Heart right ventricle (tissue), 16 donors: ENCODE data around the gene ARMC8. TPM values are rescaled to one million over a fixed set of nuclear protein-coding genes. Genes with fewer than 3 reads are reported as not detected.

ENCODE experiments used
- ATAC-seq, 8 donors: fragments of 200-7000 bp; cut with Tn5 transposase; one replicate each; pipeline ENCODE4 v1.9.1; 2020; ENCODE audit warnings: mild to moderate bottlenecking in 8 of 8, moderate library complexity in 8 of 8, moderate number of reproducible peaks in 1 of 8
- DNase-seq, 2 donors: peaks; one replicate each; pipeline ENCODE4 v3.0.0-alpha.2; 2020
- H3K27ac ChIP-seq, 10 donors: fragments of 200-600 bp; sonication (generic) in 2 of 10; one replicate each; pipeline versions ENCODE4 v1.5.0 to v1.8.0; 2020 to 2022; ENCODE audit warnings: mild to moderate bottlenecking in 3 of 10
- H3K27me3 ChIP-seq, 7 donors: fragments of 200-600 bp; one replicate each; pipeline ENCODE4 v1.8.0; 2021 to 2022; ENCODE audit warnings: mild to moderate bottlenecking in 2 of 7
- H3K36me3 ChIP-seq, 9 donors: fragments of 200-600 bp; sonication (generic) in 1 of 9; one replicate each; pipeline versions ENCODE4 v1.5.0 to v1.8.0; 2020 to 2022; ENCODE audit warnings: mild to moderate bottlenecking in 2 of 9
- H3K4me1 ChIP-seq, 9 donors: fragments of 200-600 bp; sonication (generic) in 1 of 9; one replicate each; pipeline versions ENCODE4 v1.5.0 to v1.8.0; 2020 to 2022; ENCODE audit warnings: mild to moderate bottlenecking in 4 of 9
- H3K4me3 ChIP-seq, 10 donors: fragments of 200-600 bp; sonication (generic) in 2 of 10; one replicate each; pipeline versions ENCODE4 v1.5.0 to v1.8.0; 2020 to 2022; ENCODE audit warnings: mild to moderate bottlenecking in 7 of 10, moderate library complexity in 2 of 10
- H3K9me3 ChIP-seq, 11 donors: fragments of 200-600 bp in 10 of 11; sonication (generic) in 2 of 11; one replicate each; pipeline versions ENCODE4 v1.5.0 to v1.8.0; 2013 to 2022; ENCODE audit warnings: mild to moderate bottlenecking in 2 of 11, control low read depth in 1 of 11, moderate library complexity in 1 of 11
- CTCF ChIP-seq, 9 donors: fragments of 200-600 bp; sonication (generic) in 2 of 9; IDR thresholded peaks; one replicate each; pipeline versions ENCODE4 v1.5.0 to v1.8.0; 2021 to 2022; ENCODE audit warnings: antibody characterized with exemption in 9 of 9, mild to moderate bottlenecking in 5 of 9, moderate library complexity in 1 of 9
- WGBS, 2 donors: extraction: QIAGEN DNeasy Blood & Tissue Kit; methylation state at CpG; one replicate each; pipeline ENCODE4 v1.1.7; 2013; ENCODE audit warnings: inconsistent platforms in 1 of 2; 5-methylcytosine and 5-hydroxymethylcytosine counted together
- intact Hi-C, 10 donors: fragments of 100-400 bp; cut with DNase I; formaldehyde crosslinking; loops; one replicate each; pipeline versions ENCODE4 v1.11.1 to v1.14.2; 2022
- polyA plus RNA-seq, 2 donors: library from polyadenylated mRNA; stranded (reverse); fragments of 200-250 nt; gene quantifications; one replicate each; pipeline ENCODE4 v1.2.3, GENCODE V29; 2013
- total RNA-seq, 10 donors: library from RNA; stranded (reverse); fragmentation: NEBNext Ultra II Directional in 3 of 10; extraction: Animal tissue kit (Norgen Biotek cat#: 25700) in 3 of 10; gene quantifications; one replicate each; pipeline versions ENCODE4 v1.2.1 to v1.2.4, GENCODE V29; 2021 to 2023
- donor health status: Arrhythmogenic right ventricular cardiomyopathy.
- donor health status: ischemic (EF 13 %, LVEDD 7.1; RV severe dilation, severe dysfunction).
- donor health status: healthy with polysubstance abuse.
- donor health status: DM: no; HTN: yes; CAD: no.
- donor health status: DM: no; HTN: no; CAD: no.
- donor health status: ischemic (EF 25% LVEDD 6.9; RV normal size, moderate dysfunction).
- donor health status: ischemic (EF 25% LVEDD 5.7; RV mildly dilated, moderate dysfunction).
- donor health status: healthy.
- donor health status: DM: yes; HTN: yes; CAD: no.
- donor health status: Ischemic cardiomyopathy.
- donor health status: ischemic (EF 35%, LVEDD 5.7; RV mildly dilated, moderate dysfunction).
- donor health status: nonischemic (EF 11% LVEDD 7.7; RV severe dilation, severe dysfunction).
- donor health status: DM: yes; HTN: yes; CAD: no.
- donor health status: PGD.
- donor health status: ischemic (EF 29% LVEDD 5.4; RV normal size, mild dysfunction).
- donor health status: nonischemic (EF 23%, LVEDD 6.1; RV moderate dilation, normal function).

Gene ARMC8
- total and polyA plus RNA-seq, 12 donors: 13.8 to 49.3 (median 30.0) TPM

GRCh38 chr3:138344754-138345153, 157.7 kb downstream of the ARMC8 start:
- no peak for TF ChIP-seq CTCF (IDR thresholded peaks at IDR 0.05)
- Histone ChIP-seq H3K4me1 (peaks cover 0 to 15% (median 8%) of the 10 kb centered on the region in 9 donors), H3K4me3 (no peak overlapping the region), H3K27me3 (peaks cover 0 to 14% (median 0%) of the 10 kb centered on the region in 7 donors), H3K9me3 (no peaks in the 10 kb centered on the region), H3K36me3 (no peaks in the 10 kb centered on the region), H3K27ac (no peak overlapping the region)
- DNase-seq (no peak), ATAC-seq (no peak)
- intact Hi-C loops: loop anchor here in 7 of 10 donors (5.0 to 10.0 kb wide), 5 partner anchors 50 to 73 kb away; no protein-coding TSS in a partner anchor
- 71 to 77% methylated on average over 1 of the region's 1 CpG for WGBS, 2 donors

Other genes with a start within 250 kb of the ARMC8 start
- not detected for gene CLDN18, start 177.1 kb upstream of the ARMC8 start, total RNA-seq
- under 1 TPM in 1 of 2 donors, not detected in 1; 0.01 TPM for gene CLDN18, start 177.1 kb upstream of the ARMC8 start, polyA plus RNA-seq
- gene DZIP1L, start 71.7 kb upstream of the ARMC8 start, total RNA-seq: 1 to 10 TPM; 2.5 to 5.5 (median 3.8) TPM
- 1 to 10 TPM; 1.9 to 4.1 TPM for gene DZIP1L, start 71.7 kb upstream of the ARMC8 start, polyA plus RNA-seq
- gene A4GNT, start 54.9 kb upstream of the ARMC8 start, total RNA-seq: not detected
- gene A4GNT, start 54.9 kb upstream of the ARMC8 start, polyA plus RNA-seq: not detected
- gene DBR1, start 12.4 kb upstream of the ARMC8 start, total RNA-seq: 10 to 100 TPM in 2 of 10 donors, 1 to 10 TPM in 8; 6.4 to 10.5 (median 9.0) TPM
- 1 to 10 TPM; 3.3 to 5.5 TPM for gene DBR1, start 12.4 kb upstream of the ARMC8 start, polyA plus RNA-seq
- gene NME9, start 142.6 kb downstream of the ARMC8 start, total RNA-seq: under 1 TPM in 1 of 10 donors, not detected in 9; 0.44 TPM
- under 1 TPM in 1 of 2 donors, not detected in 1; 0.15 TPM for gene NME9, start 142.6 kb downstream of the ARMC8 start, polyA plus RNA-seq
- 100 to 1,000 TPM; 221 to 381 (median 266) TPM for gene MRAS, start 161.3 kb downstream of the ARMC8 start, total RNA-seq
- 100 to 1,000 TPM in 1 of 2 donors, 10 to 100 TPM in 1; 78.6 to 128 TPM for gene MRAS, start 161.3 kb downstream of the ARMC8 start, polyA plus RNA-seq
- 1 to 10 TPM in 8 of 10 donors, under 1 TPM in 2; 0.82 to 2.4 (median 1.2) TPM for gene ESYT3, start 247.3 kb downstream of the ARMC8 start, total RNA-seq
- gene ESYT3, start 247.3 kb downstream of the ARMC8 start, polyA plus RNA-seq: under 1 TPM; 0.26 to 0.80 TPM